Activated CD4-positive, CD25-positive, alpha-beta regulatory T cell treated with anti-CD3 and anti-CD28 coated beads, Interleukin-2, amount 50 U/mL, for 16 hours (primary cell): ENCODE data around the gene SCN1B.
"Not testable (repeated sequence)": the region's sequence is repeated elsewhere in the genome, so short reads cannot be mapped to it uniquely, and the experiment has no call there.

Experiments used
- DNase-seq: peaks from one replicate; pipeline ENCODE4 v3.0.0-alpha.2; 2020; ENCODE audit warnings: low read depth, low spot score

The SCN1B gene

GRCh38 chr19:35034588-35035382, 4.5 kb downstream of the SCN1B start:
- no peak for DNase-seq

- no peak for DNase-seq
Observed at GRCh38 chr19:35037716-35038622, 7.7 kb downstream of the SCN1B start.

GRCh38 chr19:35038623-35039512, 8.6 kb downstream of the SCN1B start:
- DNase-seq: no peak

DNA sequence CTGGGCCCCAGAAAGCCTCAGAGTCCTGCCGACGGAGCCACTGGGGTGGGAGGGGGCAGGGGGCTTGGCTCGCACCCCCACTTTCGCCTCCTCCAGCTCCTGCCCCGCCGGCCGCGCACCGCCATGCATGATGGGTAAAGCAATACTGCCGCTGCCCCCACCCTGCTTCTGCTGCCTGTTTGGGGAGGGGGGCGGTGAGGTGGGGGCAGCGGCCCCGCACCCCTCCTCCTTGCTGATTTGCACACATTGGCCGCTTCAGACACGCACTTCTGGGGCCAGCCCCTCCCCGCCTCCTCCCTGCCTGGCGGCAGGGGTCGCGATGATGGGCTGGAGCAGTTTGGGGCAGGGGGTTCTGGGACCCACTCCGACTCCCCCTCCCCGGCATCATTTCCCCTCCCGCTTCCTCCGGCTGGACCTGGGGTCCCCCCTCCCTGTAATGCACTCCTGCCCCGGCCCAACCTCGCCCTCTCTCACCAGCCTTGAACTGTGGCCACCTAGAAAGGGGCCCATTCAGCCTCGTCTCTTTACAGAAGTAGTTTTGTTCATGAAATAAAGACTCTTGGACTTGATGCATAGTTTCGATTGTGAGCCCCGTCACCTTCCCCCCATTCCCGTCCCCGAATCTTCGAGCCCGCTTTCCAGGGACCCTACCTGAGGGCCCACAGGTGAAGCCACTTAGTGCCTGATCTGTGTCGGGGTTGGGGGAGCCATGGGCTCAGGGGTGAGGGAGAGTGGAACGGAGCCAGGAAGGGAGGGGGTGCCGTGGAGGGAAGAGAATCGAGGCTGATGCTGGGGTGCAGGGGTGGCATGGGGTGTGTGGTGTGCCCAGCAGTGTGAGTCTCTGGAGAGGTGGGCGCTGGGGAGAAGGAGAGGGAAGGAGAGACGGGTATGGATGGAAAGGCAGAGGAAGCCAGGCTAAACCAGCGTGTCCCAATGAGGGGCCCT, 9.9 kb downstream of the SCN1B start:
- DNase-seq: no peak

DNA sequence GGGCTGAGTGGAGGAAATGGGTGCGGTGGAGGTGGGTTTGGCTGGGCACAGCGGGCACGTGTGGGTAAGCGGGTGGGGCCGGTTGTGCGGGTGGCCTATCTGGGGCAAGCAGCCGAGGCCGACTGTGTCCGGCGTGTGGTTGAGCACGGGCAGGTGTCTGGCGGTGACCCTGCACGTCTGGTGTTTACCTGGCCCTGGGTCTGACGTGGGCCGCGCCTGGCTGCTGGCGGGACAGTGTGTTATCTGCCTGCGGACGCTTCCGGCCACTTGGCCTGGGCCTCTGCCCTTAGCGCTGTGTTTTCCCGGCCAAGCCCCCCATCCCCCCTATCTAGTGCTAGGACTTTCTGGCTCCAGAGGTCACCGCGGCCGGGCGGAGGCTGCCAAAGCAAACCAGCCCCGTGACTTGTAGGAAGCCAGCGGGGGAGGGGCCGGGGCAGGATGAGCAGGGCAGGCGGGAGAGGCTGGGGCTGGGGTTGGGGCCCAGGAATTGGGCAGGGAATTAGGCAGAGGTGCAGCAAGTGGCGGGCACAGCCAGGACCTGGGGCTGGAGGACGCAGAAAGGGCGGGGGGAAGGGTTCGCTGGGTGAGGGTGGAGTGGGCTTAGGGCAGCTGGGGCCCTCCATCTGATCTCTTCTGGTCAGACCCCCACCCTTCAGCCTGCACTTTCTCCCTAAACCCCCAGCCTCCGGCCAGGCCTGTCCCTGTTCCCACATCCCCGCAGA, 10.7 kb downstream of the SCN1B start:
- no peak for DNase-seq

GRCh38 chr19:35041548-35042055, 11.3 kb downstream of the SCN1B start, which contains the start of gene HPN:
HPN (plus strand) TSS chr19:35041721; CDS start chr19:35042507, 786 bp downstream.
- DNase-seq: no peak

DNA sequence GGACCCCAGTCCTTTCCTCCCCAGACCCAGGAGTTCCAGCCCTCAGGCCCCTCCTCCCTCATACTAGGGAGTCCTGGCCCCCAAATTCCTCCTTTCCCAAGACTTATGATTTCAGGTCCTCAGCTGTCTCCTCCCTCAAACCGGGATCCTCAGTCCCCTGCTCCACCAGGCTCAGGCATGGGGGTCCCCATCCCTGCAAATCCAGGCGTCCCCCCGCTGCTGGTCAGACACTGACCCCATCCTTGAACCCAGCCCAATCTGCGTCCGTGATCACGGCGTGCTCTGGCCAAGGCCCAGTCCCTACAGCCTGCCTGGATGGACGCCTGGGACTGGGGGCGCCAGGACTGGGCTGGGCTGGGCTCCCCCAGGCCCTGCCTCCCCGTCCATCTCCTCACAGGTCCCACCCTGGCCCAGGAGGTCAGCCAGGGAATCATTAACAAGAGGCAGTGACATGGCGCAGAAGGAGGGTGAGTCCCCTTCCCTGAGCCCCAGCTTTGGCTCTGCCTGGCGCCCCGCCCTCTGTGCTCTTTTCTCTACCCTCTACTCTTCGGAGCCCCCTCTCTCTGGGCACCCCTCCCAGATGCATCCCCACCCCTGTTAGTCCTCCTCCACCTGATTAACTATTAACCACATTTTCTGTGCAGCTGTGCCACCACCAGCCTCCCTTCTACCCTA, 11.9 kb downstream of the SCN1B start:
- no peak for DNase-seq

DNA sequence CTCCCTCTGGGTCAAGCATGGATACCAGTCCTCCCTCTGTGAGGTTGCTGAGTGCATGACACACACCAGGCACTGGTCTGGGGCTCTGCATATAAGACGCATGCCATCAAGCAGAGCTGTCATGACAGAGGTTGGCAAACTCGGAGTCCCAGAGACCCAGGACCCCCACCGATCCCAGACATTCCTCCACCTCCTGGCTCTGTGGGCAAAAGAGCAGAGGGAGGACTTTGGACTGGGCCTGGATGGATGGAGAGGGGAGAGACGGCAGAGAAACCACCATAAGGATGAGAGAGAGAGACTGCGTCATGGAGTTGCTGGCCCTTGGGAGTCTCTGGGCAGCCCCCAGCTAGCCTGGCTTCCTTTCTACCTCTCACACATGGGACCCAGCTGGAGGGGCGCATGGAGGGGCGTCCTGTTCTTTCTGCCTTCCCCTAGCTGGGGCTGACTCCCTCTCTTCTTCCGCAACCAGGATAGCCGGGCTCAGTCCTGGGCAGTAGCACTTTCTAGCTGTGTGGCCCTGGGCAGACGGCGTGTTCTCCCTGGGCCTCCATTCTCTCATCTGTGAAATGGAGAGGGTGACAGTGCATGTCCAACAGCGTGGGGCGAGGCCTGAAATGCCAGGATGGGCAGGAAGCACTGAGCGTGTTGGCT, 12.8 kb downstream of the SCN1B start:
- no peak for DNase-seq

DNA sequence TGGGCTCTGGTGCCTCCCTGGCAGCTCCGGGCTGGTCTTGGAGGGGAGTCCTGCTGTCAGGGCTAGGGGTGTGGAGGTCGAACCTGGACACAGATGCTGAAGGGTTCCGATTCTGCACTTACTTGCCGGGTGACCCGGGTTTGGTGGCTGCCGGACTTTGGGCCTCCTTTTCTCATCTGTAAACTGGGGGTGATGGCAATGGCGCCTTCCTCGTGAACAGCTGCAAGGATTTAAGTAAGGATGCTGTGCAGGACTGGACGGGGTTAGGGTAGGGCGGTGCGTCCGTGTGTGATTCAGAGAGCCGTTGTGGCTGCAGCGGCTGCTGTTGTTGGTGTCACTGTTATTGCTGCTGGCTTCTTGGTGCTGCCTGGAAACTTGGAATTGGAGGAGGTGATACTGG, 13.6 kb downstream of the SCN1B start:
- no peak for DNase-seq

DNA sequence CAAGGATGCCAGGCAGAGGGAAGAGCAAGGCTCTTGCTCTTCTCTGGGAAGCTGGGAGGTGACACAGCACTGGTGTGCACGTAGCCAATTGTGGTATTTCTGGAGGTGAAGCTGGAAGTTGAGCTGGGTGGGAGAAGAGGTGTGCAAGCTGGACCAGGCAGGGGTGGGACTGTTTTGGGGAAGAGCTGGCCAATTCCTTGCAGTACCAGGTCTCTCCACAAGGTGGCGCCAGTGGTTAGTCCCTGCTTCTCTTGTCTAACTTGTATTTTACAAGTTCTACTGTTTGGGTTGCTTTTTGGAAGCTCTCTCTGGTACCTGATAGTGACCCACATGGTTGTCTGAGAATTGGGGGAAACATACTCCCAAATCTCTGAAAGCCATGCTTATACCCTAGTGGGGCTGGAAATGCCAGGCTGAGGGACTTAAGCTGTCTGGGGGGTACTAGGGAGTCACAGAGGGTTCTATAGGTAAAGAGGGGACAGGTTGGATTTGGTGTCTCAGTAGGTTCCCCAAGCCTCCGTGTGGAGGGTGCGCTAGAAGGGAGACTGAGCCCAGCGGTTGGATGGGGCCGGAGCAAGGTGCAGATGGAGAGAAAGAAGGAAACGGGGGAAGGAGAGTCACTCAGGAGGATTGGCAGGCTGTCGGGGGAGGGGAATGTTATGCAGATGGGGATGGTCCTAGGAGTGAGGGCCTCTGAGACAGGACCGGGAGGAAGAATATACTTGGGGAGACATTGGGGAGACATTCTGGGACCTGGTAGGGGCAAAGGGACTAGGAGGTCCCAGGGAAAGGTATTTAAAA, 14.2 kb downstream of the SCN1B start:
- DNase-seq: peak; percentile 50

GRCh38 chr19:35045667-35046300, 15.5 kb downstream of the SCN1B start:
- DNase-seq: no peak

DNA sequence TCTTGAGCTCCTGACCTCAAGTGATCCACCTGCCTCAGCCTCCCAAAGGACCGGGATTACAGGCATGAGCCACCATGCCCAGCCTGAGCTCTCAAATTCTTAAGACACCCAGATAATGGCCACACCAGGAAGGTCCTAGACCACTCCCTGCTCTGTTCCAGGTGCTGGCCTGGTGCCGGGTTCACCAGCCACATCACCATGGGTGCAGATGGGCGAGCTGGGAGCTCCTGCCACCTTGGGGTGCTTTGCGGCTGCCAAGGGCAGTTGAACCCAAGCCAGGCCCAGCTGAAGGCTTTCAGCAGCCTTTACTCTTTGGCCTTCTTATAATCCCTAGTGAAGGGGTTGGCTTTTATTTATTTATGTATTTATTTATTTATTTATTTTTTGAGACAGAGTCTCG, 16.2 kb downstream of the SCN1B start:
- DNase-seq: no peak

GRCh38 chr19:35048911-35049411, 18.7 kb downstream of the SCN1B start:
- DNase-seq: no peak

DNA sequence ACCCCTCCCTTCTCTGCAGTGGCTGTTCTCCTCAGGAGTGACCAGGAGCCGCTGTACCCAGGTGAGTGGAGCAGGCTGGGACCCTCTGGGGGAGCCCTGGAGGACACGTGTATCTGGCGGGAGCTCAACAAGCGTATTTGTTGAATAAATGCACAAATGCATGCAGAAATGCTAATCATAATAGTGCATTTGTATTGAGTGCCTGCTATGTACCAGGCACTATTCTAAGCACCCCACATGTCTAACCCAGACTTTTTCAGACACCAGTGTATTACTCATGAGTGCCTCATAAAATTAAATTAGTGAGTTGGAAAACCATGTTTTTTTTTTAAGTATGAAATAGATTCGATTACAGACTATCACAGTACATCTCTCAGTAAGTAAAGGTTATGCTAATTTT, 19.2 kb downstream of the SCN1B start:
- no peak for DNase-seq

- not testable (repeated sequence) for DNase-seq
Observed at GRCh38 chr19:35050662-35051061, 20.4 kb downstream of the SCN1B start.

GRCh38 chr19:35051268-35051667, 21.0 kb downstream of the SCN1B start:
- DNase-seq: not testable (repeated sequence)

GRCh38 chr19:35051796-35052195, 21.5 kb downstream of the SCN1B start:
- no peak for DNase-seq
